HL-60 (cell line): Measurements from ENCODE around the gene MYO1B.

Experiments used
- DNase-seq, 2 experiments: peaks; one replicate each; pipeline ENCODE4 v3.0.0-alpha.2; 2010 to 2020; ENCODE audit warnings: low read depth in 1 of 2, low spot score in 1 of 2
- H3K27ac ChIP-seq: fragments of 250-450 bp; sonication (Bioruptor Pico); replicated peaks from 2 replicates; pipeline ENCODE4 v1.5.1; 2020; ENCODE audit warnings: mild to moderate bottlenecking, moderate library complexity
- H3K27me3 ChIP-seq: fragments of 250-450 bp; sonication (Bioruptor Pico); 2 replicates; pipeline ENCODE4 v1.5.1; 2021; ENCODE audit warnings: mild to moderate bottlenecking, moderate library complexity; ENCODE audit not compliant: insufficient read depth, poor library complexity, severe bottlenecking
- H3K4me3 ChIP-seq: replicated peaks from 2 replicates; pipeline ENCODE4 v1.5.1; 2011; ENCODE audit warnings: mild to moderate bottlenecking, control low read depth, low read length; ENCODE audit not compliant: insufficient read depth
- GABPA ChIP-seq: IDR thresholded peaks from 2 replicates; pipeline ENCODE4 v1.6.1; 2012; ENCODE audit warnings: low read depth
- POLR2AphosphoS5 ChIP-seq: IDR thresholded peaks from 2 replicates; pipeline ENCODE4 v1.6.1; 2012; ENCODE audit warnings: low read depth
- SPI1 ChIP-seq: IDR thresholded peaks from 2 replicates; pipeline ENCODE4 v1.6.1; 2012; ENCODE audit warnings: low read depth, mild to moderate bottlenecking, borderline replicate concordance
- TF ChIP-seq, protein P1 (sequence below): IDR thresholded peaks from one replicate; pipeline ENCODE4 v1.5.1; 2011; ENCODE audit warnings: low read length, control low read depth, inconsistent platforms; ENCODE audit not compliant: insufficient read depth
- TF ChIP-seq, protein P2 (sequence below): IDR thresholded peaks from 2 replicates; pipeline ENCODE4 v1.6.1; 2012; ENCODE audit warnings: low read depth; ENCODE audit not compliant: insufficient replicate concordance

Gene MYO1B

DNA sequence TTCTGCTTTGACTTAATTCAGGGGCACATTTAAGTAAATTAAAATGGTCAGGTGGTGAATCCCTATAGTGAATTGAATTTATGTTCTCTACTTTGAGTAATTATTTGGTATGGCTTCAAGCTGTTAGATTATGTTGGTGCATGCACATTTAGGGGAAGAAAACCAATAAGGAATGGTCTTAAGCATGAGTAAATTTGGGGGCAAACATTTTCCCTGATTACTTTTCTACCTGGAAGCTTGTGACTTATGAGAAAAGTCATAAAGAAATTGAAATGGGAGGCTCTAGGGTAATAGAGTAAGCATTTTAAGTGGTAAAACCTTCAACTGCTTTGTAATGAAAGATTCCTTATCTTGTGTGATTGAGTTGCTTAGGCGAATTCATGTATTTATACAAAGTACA, 112.5 kb downstream of the MYO1B start:
- Histone ChIP-seq H3K27ac (no peak overlapping the region), H3K4me3 (no peak overlapping the region), H3K27me3 (no peaks in the 10 kb centered on the region)
- TF ChIP-seq GABPA (no peak), SPI1 (no peak), POLR2AphosphoS5 (no peak)
- TF ChIP-seq, protein P1, sequence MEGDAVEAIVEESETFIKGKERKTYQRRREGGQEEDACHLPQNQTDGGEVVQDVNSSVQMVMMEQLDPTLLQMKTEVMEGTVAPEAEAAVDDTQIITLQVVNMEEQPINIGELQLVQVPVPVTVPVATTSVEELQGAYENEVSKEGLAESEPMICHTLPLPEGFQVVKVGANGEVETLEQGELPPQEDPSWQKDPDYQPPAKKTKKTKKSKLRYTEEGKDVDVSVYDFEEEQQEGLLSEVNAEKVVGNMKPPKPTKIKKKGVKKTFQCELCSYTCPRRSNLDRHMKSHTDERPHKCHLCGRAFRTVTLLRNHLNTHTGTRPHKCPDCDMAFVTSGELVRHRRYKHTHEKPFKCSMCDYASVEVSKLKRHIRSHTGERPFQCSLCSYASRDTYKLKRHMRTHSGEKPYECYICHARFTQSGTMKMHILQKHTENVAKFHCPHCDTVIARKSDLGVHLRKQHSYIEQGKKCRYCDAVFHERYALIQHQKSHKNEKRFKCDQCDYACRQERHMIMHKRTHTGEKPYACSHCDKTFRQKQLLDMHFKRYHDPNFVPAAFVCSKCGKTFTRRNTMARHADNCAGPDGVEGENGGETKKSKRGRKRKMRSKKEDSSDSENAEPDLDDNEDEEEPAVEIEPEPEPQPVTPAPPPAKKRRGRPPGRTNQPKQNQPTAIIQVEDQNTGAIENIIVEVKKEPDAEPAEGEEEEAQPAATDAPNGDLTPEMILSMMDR, result no peak
- TF ChIP-seq, protein P2, sequence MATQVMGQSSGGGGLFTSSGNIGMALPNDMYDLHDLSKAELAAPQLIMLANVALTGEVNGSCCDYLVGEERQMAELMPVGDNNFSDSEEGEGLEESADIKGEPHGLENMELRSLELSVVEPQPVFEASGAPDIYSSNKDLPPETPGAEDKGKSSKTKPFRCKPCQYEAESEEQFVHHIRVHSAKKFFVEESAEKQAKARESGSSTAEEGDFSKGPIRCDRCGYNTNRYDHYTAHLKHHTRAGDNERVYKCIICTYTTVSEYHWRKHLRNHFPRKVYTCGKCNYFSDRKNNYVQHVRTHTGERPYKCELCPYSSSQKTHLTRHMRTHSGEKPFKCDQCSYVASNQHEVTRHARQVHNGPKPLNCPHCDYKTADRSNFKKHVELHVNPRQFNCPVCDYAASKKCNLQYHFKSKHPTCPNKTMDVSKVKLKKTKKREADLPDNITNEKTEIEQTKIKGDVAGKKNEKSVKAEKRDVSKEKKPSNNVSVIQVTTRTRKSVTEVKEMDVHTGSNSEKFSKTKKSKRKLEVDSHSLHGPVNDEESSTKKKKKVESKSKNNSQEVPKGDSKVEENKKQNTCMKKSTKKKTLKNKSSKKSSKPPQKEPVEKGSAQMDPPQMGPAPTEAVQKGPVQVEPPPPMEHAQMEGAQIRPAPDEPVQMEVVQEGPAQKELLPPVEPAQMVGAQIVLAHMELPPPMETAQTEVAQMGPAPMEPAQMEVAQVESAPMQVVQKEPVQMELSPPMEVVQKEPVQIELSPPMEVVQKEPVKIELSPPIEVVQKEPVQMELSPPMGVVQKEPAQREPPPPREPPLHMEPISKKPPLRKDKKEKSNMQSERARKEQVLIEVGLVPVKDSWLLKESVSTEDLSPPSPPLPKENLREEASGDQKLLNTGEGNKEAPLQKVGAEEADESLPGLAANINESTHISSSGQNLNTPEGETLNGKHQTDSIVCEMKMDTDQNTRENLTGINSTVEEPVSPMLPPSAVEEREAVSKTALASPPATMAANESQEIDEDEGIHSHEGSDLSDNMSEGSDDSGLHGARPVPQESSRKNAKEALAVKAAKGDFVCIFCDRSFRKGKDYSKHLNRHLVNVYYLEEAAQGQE, result no peak
- DNase-seq, result no peak

DNA sequence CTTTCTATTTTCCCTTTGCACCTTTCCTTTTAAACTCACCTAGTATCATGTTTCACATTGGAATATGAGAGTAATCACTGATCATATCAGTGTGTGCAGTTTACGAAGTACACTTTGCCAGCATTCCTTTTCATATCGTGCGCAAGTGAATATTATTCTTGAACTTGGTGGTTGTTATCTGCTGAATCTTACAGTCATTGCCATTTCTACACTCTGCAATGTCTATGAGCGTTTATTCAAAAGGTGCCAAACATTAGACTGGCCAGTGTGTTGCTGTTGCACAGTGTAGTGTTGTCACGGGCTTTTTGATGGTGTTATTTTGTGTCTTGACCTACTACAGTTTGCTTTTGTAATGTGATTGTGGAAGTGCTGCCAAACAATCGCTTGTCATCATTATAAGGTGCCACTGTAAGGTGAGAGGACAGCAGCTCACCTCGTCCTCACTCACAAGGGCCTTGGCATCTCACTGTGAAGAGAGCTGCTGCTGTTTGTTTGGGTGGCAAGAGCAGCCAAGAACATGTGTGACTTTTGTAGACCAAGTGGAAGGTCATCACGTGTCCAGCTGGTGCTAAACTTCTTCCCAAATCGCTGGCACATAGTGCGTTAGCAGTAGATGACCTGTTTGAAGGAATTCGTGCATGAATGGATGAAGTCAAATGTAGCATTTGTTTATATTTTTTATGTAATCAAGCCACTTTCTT, 113.3 kb downstream of the MYO1B start:
- TF ChIP-seq, protein P2, result no peak
- no peak for TF ChIP-seq POLR2AphosphoS5
- TF ChIP-seq, protein P1, result no peak
- no peak for TF ChIP-seq GABPA
- no peak for TF ChIP-seq SPI1
- Histone ChIP-seq H3K4me3 (no peak overlapping the region), H3K27me3 (no peaks in the 10 kb centered on the region), H3K27ac (no peak overlapping the region)
- DNase-seq, result no peak

DNA sequence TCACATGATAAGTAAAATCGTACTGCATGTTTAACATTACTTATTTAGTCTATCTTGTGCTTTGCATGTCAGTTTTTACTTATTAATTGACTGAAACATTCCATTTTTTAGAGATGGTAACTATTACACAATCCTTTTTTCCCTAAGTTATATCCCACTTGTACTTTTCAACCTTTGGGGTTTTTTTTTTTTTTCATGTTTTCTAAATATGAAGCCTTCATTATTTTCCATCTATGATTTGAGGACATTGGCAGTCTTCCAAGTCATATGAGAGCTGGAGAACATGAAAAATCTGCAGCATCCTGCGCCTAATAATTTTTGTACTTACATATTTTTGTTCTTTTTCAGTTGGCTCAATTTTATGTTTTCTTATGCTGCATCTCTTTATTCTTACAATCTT, 113.9 kb downstream of the MYO1B start:
- TF ChIP-seq, protein P2, result no peak
- TF ChIP-seq, protein P1, result no peak
- TF ChIP-seq POLR2AphosphoS5 (no peak), SPI1 (no peak), GABPA (no peak)
- DNase-seq, result no peak
- no peaks in the 10 kb centered on the region for H3K27me3 ChIP-seq
- no peak overlapping the region for H3K4me3 ChIP-seq
- no peak overlapping the region for H3K27ac ChIP-seq
